GM12892 (cell line): ENCODE measurements around the gene TMF1.

Experiments
- POLR2A ChIP-seq: IDR thresholded peaks from 2 replicates; pipeline ENCODE4 v1.6.1; 2011; ENCODE audit warnings: low read depth, low read length, control low read depth
- POLR2AphosphoS5 ChIP-seq: IDR thresholded peaks from 2 replicates; pipeline ENCODE4 v1.6.1; 2011; ENCODE audit warnings: low read depth, low read length, control low read depth

- TF ChIP-seq POLR2A: no peak
- no peak for TF ChIP-seq POLR2AphosphoS5
Measured at GRCh38 chr3:69065318-69065964, 13.3 kb upstream of the TMF1 start.
